ENCODE measurements around the gene CATSPERD. TPM values are rescaled to one million over a fixed set of nuclear protein-coding genes. Genes with fewer than 3 reads are reported as not detected.
A peak's percentile ranks its signal among the peaks of the same experiment; 100 is the strongest.

The CATSPERD gene
- total RNA-seq, 1 experiment from 2014 or later, result not detected

GRCh38 chr19:5674714-5675113 lies 45.7 kb upstream of the CATSPERD start:
- Histone ChIP-seq H3K27ac (ENCODE audit: insufficient read length, low read depth, low read length) (no peak overlapping the region), H3K4ac (ENCODE audit: low read depth, low read length) (no peak overlapping the region), H3K14ac (ENCODE audit: insufficient read depth, low read length) (no peak overlapping the region), H3K4me1 (ENCODE audit: insufficient read depth, low read length) (no peaks in the 10 kb centered on the region), H3K9me3 (ENCODE audit: control insufficient read depth, low read depth, low read length) (no peaks in the 10 kb centered on the region), H2BK5ac (ENCODE audit: insufficient read length, low read length) (no peak overlapping the region), H2BK20ac (ENCODE audit: low read depth, low read length, poor library complexity, severe bottlenecking) (no peak overlapping the region), H4K8ac (replicated peaks; ENCODE audit: insufficient read length, low read depth, low read length) (no peak overlapping the region), H3K18ac (ENCODE audit: insufficient read length, low read depth, low read length) (no peak overlapping the region), H3K9ac (ENCODE audit: extremely low read depth, insufficient read length, low read length) (no peak overlapping the region), H3K79me1 (ENCODE audit: insufficient read depth, low read depth, low read length, poor library complexity, severe bottlenecking) (no peaks in the 10 kb centered on the region), H3K56ac (ENCODE audit: insufficient read length, low read depth, low read length) (no peak overlapping the region), H3K79me2 (ENCODE audit: insufficient read depth, low read length) (no peaks in the 10 kb centered on the region), H3K27me3 (ENCODE audit: insufficient read depth, low read length) (no peaks in the 10 kb centered on the region), H3T11ph (ENCODE audit: low read length) (no peak overlapping the region), H2AK5ac (ENCODE audit: insufficient read length, low read length) (no peak overlapping the region), H3K23me2 (ENCODE audit: insufficient read length, low read depth, low read length, poor library complexity, severe bottlenecking) (peaks cover 1% of the 10 kb centered on the region), H4K5ac (ENCODE audit: insufficient read length, low read depth, low read length) (no peak overlapping the region), H4K20me1 (ENCODE audit: control insufficient read depth, insufficient read depth, insufficient read length) (no peaks in the 10 kb centered on the region), H2BK12ac (ENCODE audit: insufficient read length, low read depth, low read length) (no peak overlapping the region), H4K91ac (ENCODE audit: insufficient read length, low read depth, low read length) (no peak overlapping the region), H3K23ac (ENCODE audit: insufficient read length, low read depth, low read length) (no peak overlapping the region), H3K4me2 (ENCODE audit: insufficient read depth, insufficient read length, low read length) (no peak overlapping the region), H2AFZ (ENCODE audit: low read length) (no peak overlapping the region), H2BK120ac (ENCODE audit: low read depth, low read length, poor library complexity, severe bottlenecking) (no peak overlapping the region), H2BK15ac (ENCODE audit: low read depth, low read length) (no peak overlapping the region)
- no CpG with 5 or more reads among the region's 5 CpGs for WGBS (ENCODE audit: extremely low coverage, insufficient read length, low lambda C conversion rate)
- TF ChIP-seq, protein P1, sequence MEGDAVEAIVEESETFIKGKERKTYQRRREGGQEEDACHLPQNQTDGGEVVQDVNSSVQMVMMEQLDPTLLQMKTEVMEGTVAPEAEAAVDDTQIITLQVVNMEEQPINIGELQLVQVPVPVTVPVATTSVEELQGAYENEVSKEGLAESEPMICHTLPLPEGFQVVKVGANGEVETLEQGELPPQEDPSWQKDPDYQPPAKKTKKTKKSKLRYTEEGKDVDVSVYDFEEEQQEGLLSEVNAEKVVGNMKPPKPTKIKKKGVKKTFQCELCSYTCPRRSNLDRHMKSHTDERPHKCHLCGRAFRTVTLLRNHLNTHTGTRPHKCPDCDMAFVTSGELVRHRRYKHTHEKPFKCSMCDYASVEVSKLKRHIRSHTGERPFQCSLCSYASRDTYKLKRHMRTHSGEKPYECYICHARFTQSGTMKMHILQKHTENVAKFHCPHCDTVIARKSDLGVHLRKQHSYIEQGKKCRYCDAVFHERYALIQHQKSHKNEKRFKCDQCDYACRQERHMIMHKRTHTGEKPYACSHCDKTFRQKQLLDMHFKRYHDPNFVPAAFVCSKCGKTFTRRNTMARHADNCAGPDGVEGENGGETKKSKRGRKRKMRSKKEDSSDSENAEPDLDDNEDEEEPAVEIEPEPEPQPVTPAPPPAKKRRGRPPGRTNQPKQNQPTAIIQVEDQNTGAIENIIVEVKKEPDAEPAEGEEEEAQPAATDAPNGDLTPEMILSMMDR (conservative IDR thresholded peaks at IDR 0.05), result no peak
- Mint-ChIP-seq H3K27ac (peak overlapping the region in 2 of 3 experiments; percentile 11 to 84; a peak in 2 of 7 replicates), H3K27me3 (ENCODE audit: low read depth) (no peaks in the 10 kb centered on the region; the same call in 1 of the 2 replicates), H3K4me1 (peaks cover 6 to 13% of the 10 kb centered on the region in 2 experiments), H3K4me3 (peak overlapping the region in 1 of 2 experiments; percentile 24; a peak in 1 of 5 replicates), H3K36me3 (ENCODE audit: insufficient read depth in 1 of 3, low read depth in 3 of 3) (peaks cover 6 to 28% (median 14%) of the 10 kb centered on the region in 3 experiments; a peak in 5 of 7 replicates), H3K9me3 (no peaks in the 10 kb centered on the region)
- DNase-seq, result no peak

Data from H9 (cell line).